GM23248 (cell line): Measurements from ENCODE around the gene ABCC3.

Source experiments
- EZH2 ChIP-seq: fragments of 200-600 bp; sonication (generic); IDR thresholded peaks from 2 replicates; pipeline ENCODE4 v1.6.1; 2018; ENCODE audit warnings: antibody characterized with exemption, mild to moderate bottlenecking; ENCODE audit not compliant: insufficient read depth, poor library complexity, severe bottlenecking
- EZH2phosphoT487 ChIP-seq: fragments of 200-600 bp; sonication (generic); IDR thresholded peaks from 2 replicates; pipeline ENCODE4 v1.6.1; 2018; ENCODE audit warnings: antibody characterized with exemption, moderate library complexity, mild to moderate bottlenecking, low read depth; ENCODE audit not compliant: insufficient read depth

GRCh38 chr17:50647187-50647586, 12.5 kb downstream of the ABCC3 start:
- no peak for TF ChIP-seq EZH2
- TF ChIP-seq EZH2phosphoT487: no peak
